Suprapubic skin (tissue), 3 donors: ENCODE data around the gene RNF150.

Experiments used
- POLR2A ChIP-seq, 2 donors: fragments of 450-650 bp; IDR thresholded peaks; one replicate each; pipeline ENCODE4 v1.6.1; 2017; ENCODE audit warnings: antibody characterized with exemption in 2 of 2, mild to moderate bottlenecking in 2 of 2, moderate library complexity in 2 of 2
- TF ChIP-seq, protein P1 (sequence below), 2 donors: fragments of 200-600 bp in 1 of 2; fragments of 450-650 bp in 1 of 2; sonication (generic) in 1 of 2; IDR thresholded peaks; one replicate each; pipeline ENCODE4 v1.5.1; 2016 to 2019; ENCODE audit warnings: antibody characterized with exemption in 2 of 2, mild to moderate bottlenecking in 1 of 2, moderate library complexity in 1 of 2

DNA sequence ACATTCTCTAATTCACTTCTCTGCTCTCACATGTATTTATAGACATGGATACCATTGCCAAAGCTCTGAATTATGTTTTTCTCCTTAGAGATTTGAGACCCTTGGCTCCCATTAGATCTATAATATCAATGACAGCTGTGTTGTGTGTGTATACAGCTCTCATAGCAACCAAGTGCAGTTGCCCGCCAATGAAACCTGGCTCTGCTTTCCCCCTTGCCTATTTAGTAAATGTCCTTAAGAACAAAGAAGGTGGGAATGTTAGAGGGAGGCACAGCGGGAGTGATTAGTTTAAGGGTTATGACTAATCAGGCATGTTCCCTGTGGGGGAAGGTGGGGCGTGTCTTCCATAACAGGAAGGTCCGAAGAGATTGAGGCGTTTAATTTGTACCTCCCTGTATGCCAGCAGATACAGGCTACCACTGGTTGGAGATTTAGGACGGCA lies 276.6 kb downstream of the RNF150 start:
- TF ChIP-seq POLR2A (IDR thresholded peaks at IDR 0.05): no peak
- TF ChIP-seq, protein P1, sequence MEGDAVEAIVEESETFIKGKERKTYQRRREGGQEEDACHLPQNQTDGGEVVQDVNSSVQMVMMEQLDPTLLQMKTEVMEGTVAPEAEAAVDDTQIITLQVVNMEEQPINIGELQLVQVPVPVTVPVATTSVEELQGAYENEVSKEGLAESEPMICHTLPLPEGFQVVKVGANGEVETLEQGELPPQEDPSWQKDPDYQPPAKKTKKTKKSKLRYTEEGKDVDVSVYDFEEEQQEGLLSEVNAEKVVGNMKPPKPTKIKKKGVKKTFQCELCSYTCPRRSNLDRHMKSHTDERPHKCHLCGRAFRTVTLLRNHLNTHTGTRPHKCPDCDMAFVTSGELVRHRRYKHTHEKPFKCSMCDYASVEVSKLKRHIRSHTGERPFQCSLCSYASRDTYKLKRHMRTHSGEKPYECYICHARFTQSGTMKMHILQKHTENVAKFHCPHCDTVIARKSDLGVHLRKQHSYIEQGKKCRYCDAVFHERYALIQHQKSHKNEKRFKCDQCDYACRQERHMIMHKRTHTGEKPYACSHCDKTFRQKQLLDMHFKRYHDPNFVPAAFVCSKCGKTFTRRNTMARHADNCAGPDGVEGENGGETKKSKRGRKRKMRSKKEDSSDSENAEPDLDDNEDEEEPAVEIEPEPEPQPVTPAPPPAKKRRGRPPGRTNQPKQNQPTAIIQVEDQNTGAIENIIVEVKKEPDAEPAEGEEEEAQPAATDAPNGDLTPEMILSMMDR (IDR thresholded peaks at IDR 0.05): no peak
